ENCODE data around the gene NCAM2.
A peak's percentile ranks its signal among the peaks of the same experiment; 100 is the strongest.

Gene NCAM2

DNA sequence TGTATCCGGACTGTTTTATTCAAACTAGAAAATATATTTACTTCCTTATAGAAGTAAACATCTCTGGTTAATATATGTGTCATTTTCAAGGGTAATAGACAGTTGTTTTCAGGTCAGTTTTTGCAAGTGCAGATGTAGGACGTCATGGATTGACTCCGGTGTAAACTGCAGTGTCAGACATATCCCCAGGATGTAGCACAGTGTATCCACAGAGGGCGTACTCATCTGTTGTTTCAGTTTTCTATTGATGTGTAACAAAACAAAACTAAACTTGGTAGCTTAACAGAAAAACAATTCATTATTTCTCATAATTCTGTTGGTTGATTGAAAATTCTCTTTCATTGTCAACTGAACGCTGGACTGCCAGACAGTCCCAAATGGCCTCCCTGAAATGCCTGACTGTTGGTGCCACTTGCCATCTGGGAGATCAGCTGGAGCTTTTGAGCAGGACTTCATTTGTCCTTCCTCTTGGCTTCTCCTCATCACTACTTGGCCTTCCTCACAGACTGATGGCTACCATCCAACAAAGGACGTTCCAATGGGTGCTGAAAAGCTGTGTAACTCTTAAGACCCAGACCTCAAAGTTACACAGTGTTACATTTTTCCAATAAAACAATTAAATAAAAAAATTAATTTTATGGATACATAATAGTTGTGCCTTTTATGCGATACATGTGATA lies 181.6 kb downstream of the NCAM2 start:
- DNase-seq = no peak

GRCh38 chr21:21182401-21183010 lies 184.3 kb downstream of the NCAM2 start:
- no peak for DNase-seq

- DNase-seq = no peak
These were observed 184.9 kb downstream of the NCAM2 start for GRCh38 chr21:21183092-21183491.

- no peak for DNase-seq
These were observed 186.7 kb downstream of the NCAM2 start for GRCh38 chr21:21184771-21185528.

- DNase-seq = no peak
These were observed 189.4 kb downstream of the NCAM2 start for GRCh38 chr21:21187579-21187978.

DNA sequence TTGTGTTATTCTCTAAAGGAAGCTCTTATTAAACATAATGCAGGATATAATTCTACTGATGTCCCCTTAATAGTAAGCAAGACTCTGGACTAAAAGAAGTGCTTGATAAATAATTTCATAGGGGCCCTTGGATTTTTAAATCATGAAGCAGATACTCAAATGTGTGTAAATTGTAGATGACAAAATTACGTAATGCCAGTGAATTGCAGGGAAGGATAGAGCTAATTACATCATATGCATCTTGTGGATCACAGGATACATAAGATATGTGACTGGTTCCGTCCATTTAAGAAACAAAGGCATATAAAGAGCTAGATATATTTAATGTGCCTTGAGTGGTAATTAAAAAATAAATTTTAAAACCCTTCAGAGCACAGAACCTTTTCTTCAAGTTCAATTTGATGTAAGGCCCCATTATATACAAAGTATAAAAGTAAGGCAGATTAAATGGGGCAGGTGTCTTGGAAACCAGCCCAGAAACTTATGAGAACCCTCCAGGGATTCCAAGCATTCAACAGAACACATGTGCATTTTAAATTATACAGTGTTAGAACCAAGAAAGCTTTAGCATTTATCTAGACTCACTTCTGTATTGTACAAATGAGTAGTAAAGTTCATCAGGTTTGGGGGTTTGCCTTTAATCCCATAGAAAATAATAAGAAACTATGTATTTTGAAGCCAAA lies 190.4 kb downstream of the NCAM2 start:
- DNase-seq = no peak

DNA sequence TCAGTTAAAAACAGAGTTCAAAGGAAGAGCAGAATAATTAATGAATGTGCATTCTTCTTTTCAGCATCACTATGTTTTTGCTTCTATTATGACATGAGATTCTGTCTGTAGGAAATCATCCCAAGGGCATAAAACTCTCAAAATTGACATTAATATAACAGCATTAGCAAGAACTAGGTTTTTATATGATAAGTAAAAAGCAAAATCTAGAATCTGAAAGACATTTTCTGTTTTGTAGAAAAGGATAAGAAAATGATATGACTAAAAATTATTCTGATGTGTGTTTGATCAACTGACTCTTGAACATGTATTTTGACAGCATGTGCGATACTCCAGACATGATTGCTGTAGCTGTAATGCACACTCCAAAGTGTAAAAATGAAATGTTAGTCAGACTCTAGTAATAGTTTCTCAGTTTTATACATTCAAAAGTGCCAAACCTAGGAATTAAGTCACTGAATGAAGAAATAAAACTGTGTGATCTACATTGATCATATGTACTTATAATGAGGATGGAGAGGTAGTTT lies 197.3 kb downstream of the NCAM2 start:
- DNase-seq = no peak

GRCh38 chr21:21196087-21196486 lies 197.9 kb downstream of the NCAM2 start:
- no peak for DNase-seq

DNA sequence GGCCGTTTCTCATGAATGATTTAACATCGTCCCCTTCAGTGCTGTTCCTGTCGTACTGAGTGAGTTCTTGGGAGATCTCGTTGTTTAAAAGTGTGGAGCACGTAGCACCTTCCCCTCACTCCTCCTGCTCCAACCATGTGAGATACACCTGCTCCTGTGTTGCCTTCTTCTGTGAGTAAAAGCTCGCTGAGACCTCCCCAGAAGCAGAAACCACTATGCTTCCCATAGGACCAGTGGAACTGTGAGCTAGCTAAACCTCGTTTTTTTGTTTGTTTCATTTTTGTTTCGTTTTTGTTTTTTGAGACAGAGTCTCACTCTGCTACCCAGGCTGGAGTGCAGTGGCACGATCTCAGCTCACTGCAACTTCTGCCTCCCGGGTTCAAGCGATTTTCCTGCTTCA lies 198.6 kb downstream of the NCAM2 start:
- no peak for DNase-seq

GRCh38 chr21:21199342-21200102 lies 201.3 kb downstream of the NCAM2 start:
- DNase-seq = peak; percentile 28

GRCh38 chr21:21200103-21200938 lies 202.1 kb downstream of the NCAM2 start:
- peak; percentile 61 for DNase-seq

GRCh38 chr21:21200939-21201615 lies 202.9 kb downstream of the NCAM2 start:
- DNase-seq = no peak

DNA sequence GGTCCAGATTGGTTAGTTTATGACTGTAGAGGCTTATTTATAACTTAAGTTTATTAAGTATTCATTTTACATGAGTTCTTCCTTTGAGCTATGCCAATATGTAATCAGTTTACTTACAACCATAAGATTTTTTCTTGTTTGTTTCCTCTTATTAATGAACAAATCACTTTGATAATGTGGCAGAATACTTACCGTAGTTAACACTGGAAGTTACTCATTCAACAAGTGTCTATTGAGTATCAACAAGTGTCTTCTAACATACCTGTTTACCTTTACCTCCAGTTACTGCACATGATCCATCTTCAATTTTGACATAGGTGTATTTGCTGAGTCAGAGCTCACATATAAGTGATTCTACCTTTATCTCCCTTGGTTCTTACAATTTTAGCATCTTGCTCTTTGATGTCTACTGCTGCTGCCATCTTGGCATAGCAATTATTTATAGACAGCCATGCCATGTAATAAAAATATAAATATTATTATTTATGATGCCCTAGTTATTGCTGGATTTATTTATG lies 205.7 kb downstream of the NCAM2 start:
- no peak for DNase-seq

- no peak for DNase-seq
These were observed 206.3 kb downstream of the NCAM2 start for GRCh38 chr21:21204366-21204996.

DNA sequence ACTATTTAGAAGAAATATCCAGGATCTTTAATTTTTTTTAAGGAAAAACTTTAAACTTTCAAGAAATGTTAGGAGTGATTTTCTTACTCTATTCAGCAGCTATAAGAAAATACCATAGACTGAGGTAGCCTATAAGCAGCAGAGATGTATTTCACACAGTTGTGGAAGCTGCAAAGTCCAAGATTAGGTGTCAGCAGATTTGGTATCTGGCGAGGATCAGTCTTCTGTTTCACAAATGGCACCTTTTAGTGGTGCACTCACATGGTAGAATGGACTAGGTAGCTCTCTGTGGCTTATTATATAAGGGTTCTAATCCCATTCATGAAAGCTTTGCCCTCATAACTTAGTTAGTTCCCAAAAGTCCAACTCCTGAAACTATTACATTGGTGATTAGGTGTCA lies 207.4 kb downstream of the NCAM2 start:
- DNase-seq = no peak

DNA sequence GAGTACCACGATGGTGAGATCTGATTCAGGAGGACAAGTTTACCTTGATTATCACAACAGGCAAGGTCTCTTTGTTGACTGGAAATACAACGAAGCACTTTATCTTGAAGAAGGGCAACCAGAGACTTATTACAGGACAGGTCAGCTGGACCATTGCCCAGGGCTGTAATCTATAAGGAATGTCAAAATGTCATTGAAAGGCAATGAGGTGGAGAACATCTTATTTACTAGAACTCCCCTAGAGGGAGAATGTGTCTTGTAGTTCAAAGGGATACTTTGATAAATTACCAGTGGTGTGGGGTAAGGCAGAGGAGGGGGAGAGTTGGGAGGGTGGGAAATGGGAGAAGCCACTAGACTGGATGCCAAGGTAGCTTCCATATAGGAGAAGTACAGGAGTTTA lies 212.3 kb downstream of the NCAM2 start:
- DNase-seq = no peak

GRCh38 chr21:21213297-21213696 lies 215.1 kb downstream of the NCAM2 start:
- no peak for DNase-seq

- DNase-seq = no peak
These were observed 217.8 kb downstream of the NCAM2 start for GRCh38 chr21:21216047-21216446.

DNA sequence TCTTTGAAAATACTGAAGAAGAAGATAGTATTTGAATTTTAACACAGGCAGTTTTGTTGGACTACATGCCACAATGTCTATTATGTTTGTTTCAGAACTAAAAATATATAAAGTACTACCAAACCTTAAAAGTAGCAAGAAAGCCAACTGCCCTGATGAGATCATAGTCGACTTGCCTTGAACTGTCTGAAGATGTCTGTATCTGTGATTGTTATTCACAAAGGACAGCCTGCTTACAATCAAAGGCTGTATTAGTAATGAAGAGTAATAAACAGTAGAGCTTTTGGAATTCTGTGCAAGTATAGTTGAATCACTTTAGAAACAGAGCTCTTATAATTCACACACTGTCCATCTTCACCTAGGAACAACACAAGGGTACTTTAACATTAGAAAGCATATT lies 228.3 kb downstream of the NCAM2 start:
- DNase-seq = no peak

- no peak for DNase-seq
These were observed 232.5 kb downstream of the NCAM2 start for GRCh38 chr21:21230672-21231071.

Measured in activated CD4-positive, alpha-beta T cell treated with anti-CD3 and anti-CD28 coated beads, Interleukin-10, Interleukin-2, amounts not matched to agents 100 ng/mL and 50 ng/mL, durations not matched to agents 16 hours and 8 hours (primary cell).